HG02678 (cell line): Measurements from ENCODE around the gene SORCS1.

Experiments used
- ATAC-seq: cut with Tn5 transposase; IDR thresholded peaks from one replicate; pipeline ENCODE4 v1.9.1; 2021; ENCODE audit warnings: mild to moderate bottlenecking, moderate library complexity; ENCODE audit not compliant: unreplicated experiment

SORCS1 gene

DNA sequence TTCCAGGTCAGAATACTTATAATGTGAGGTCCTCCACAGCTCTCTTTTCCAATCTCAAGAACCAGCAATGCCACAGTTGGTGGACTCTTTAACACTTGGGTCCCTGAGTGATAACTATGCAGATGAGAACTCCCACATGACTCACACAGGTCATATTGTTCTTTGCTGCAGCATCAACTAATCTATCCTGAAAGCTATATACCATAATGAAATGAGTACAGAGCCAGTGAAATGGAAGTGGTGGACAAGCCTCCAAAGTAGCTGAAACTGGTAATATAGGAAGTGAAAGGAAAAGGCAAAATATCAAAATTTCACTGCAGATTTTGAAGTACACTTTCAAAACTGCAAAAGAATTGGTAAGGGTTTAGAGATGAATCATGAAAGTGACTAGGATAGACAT is 45.6 kb downstream of the SORCS1 start:
- ATAC-seq = peak; percentile 64

DNA sequence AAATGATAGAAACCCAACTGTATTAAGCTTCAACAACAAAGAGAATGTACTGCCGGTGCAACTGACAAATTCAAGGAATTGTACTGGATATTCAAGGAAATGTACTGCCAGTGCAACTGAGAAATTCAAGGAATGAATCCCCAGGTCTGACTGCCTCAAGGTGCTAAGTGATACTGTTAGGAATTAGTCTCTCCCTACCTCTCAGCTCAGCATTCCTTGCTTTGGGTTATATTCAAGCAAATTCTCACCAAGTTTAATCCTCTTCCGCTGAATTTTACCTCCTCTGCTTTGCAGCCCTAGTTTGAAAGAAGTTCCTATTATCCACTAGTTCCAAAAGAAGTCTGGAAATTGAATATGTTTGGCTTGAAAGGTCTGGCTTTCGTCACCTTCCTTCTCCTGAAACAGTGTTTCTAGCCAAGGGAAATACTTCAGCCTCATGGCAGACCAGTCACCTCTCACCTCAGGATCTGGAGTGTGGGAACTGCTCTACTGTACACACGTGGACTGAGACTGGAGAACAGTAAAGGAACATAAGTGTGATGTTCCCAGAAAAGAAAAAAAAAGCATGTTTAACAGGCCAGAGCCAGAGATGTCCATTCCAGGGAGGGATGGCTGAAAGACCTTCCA is 60.4 kb downstream of the SORCS1 start:
- no peak for ATAC-seq

DNA sequence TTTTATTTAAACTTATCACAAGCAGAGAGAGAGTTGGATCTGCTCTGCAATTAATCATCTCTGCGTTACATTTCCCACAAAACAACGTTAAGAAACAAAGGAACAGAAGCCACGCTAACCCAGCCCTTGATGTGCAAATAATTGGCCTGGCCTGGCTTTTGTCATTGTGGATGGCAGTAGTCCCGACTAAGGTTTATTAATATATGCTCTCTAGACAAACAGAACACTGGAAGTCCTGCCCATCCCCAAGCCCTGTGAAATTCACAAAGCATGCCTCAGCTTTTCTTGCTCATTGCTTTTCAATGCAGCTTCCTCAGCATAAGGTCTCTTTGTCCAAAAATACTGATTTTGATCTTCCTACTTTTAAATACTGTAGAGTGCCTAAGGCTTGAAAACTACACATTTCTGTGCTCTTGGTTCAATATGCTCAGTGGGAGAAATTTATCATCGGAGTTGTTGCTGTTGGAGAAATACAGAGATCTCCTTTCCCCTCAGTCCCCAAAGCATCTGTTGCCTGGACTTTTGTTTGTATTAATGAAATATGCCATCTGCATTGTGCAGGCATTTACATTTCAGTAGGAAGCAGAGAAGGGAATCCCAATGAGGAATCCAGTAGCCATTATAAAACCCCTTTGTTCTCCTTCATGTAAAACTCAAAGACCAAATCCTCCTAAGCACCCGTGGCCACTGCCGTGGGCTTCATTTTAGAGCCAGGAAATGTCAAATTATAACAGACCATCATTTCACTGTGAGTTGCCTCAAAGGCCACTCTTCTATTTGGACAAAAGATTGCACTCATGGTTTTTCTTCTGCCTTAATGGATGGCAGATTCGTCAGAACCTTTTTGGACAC is 61.1 kb downstream of the SORCS1 start:
- no peak for ATAC-seq

DNA sequence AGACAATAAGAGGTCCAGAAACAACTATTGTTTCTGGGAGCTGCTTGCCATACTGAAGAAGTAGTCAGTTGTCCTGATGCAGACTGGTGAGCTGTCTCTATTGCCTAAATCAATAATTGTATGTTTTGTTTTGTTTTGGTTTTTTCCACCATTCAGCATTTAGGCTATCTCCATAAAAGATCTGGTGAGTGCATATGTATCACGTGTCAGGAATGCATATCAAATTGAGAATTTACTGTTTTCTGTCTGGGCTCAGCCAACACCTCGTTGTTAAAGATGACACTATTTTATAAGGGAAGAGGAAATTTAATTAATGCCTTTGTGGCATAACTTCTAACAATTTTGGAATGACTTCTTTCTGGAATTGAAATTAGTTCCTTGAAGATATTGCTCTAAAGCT is 66.2 kb downstream of the SORCS1 start:
- no peak for ATAC-seq

GRCh38 chr10:107094824-107095522 is 69.5 kb downstream of the SORCS1 start:
- no peak for ATAC-seq

DNA sequence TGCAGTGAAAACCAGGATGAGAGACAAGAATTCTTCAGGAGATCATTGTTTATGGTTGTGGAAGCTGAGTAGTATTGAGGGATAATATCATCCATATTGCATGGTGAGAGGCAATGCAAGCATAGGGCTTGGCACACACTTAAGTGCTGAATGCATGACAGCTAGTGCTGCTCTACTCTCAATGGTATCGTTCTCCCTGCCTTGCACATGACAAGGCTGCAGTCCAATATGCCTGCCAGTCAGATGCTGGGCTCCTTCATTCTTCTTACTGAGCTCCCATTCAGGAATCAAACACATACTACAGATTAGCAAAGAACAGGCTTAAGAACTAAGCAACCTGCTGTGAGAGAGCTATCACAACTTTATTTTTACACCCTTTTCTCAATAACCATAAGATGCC is 72.2 kb downstream of the SORCS1 start:
- no peak for ATAC-seq

- no peak for ATAC-seq
Observed at GRCh38 chr10:107091126-107091525, 73.4 kb downstream of the SORCS1 start.

GRCh38 chr10:107085665-107086525 is 78.6 kb downstream of the SORCS1 start:
- ATAC-seq = no peak

DNA sequence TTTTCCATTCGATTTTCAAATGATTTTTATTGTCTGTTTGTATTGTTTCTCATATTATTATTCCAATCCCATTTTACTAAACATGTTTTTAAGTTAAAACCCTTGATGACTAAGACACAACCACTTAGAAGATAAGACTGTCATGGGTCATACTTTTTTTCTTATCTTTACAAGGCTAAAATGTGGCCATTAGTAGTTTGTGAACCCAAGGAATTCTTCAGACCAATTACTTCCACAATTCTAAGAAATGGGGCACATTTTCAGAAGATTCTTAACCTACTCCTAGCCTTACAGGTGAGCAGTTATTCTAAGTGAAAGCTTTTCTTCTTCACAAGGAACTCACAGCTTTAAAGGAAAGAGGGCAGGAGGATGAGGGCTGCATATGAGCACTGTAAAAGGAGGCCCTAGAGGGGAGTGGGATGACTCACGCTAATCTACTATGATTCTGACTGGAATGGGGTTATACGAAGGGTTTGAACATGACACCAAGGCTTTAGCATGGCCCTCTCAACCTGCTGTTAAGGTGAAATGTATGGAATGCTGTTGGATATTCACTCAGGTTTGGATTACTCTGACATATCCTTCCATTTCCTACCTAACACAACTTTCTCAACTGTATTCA is 81.0 kb downstream of the SORCS1 start:
- no peak for ATAC-seq

DNA sequence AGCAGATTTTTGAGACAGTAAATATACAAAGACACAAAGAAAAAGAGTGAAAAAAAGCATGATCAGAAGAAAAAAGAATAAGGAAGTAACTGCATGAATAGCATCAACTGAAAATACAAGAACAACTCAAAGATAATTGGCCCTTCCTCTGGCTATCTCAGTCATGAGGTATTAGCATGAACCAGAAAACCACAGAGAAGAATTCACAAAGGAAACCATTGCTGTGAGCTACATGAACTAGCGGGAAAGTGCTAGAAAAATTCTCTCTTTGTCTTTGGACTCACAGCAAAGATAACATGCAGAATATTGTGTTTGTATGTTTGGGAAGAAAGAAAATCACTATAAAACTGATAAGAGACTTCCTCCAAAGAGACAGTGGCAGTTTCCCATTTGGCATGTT is 82.9 kb downstream of the SORCS1 start:
- ATAC-seq = no peak

GRCh38 chr10:107075117-107075516 is 89.4 kb downstream of the SORCS1 start:
- no peak for ATAC-seq

GRCh38 chr10:107072786-107073185 is 91.7 kb downstream of the SORCS1 start:
- ATAC-seq = no peak

DNA sequence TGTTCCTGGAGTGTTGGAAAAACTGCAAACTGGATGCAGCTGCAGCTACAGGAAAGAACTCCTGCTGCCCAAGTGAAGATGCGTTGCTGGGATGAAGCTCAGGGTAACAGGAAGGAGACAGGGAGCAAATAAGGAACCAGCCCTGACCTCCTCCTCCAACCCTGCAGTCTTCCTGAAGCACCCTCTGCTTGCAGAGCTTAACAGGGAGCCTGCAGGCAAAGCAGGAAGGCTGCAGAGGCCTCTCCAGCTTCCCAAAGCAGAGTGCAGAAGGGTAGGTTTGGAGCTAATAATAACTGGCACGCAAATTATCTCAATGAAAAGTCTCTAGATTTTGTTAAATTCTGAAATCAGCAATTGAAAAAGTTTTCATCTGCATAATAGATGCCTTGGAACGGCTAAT is 92.5 kb downstream of the SORCS1 start:
- no peak for ATAC-seq

- no peak for ATAC-seq
Observed at GRCh38 chr10:107071301-107071700, 93.2 kb downstream of the SORCS1 start.

- no peak for ATAC-seq
Observed at GRCh38 chr10:107067843-107068242, 96.7 kb downstream of the SORCS1 start.

- ATAC-seq = no peak
Observed at GRCh38 chr10:107064075-107064474, 100.4 kb downstream of the SORCS1 start.

GRCh38 chr10:107059872-107060271 is 104.6 kb downstream of the SORCS1 start:
- ATAC-seq = no peak

DNA sequence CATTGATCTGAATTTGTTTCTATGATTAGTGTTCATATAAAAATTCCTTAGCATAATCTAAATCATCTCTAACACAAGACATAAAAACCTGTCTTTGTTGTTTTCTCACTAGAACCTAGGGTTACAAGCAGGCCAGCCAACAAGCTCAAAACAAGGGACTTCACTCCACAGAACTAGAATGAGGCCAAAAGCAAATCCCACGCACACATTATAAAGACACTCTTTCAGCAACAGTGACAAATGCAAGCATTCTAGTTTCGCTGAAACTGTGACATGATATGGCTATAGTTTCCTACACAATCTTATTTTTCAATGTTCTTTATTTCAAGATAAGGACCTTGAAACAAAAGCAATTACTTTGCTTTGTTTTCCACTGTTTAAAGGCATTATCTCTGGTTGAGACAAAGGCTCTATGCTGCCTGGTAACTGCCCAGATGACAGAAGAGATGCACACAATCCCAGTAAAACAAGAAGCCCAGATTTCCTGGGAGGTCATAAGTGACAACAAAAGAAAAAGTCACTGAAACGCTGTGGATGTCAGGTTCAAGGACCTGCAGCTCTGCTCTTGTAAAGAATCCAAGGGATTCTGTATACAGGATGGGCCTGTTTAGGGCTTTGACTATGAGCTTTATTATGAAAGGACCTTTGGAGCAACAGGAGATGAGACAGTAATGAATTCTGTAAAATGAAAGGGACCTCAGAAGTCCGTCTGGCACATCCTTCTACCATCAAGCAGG is 105.3 kb downstream of the SORCS1 start:
- ATAC-seq = no peak

- no peak for ATAC-seq
Observed at GRCh38 chr10:107058331-107058730, 106.2 kb downstream of the SORCS1 start.

GRCh38 chr10:107056182-107056581 is 108.3 kb downstream of the SORCS1 start:
- ATAC-seq = no peak
